Tibial nerve (tissue), 4 donors: ENCODE data around the gene NTNG1. TPM values are rescaled to one million over a fixed set of nuclear protein-coding genes. Genes with fewer than 3 reads are reported as not detected.

Experiments
- DNase-seq, 2 donors: peaks; one replicate each; pipeline ENCODE4 v3.0.0-alpha.2; 2019; ENCODE audit warnings: low spot score in 2 of 2
- H3K27ac ChIP-seq, 4 donors: fragments of 200-600 bp; sonication (generic) in 3 of 4; one replicate each; pipeline ENCODE4 v1.5.1; 2017 to 2019; ENCODE audit warnings: mild to moderate bottlenecking in 1 of 4
- H3K27me3 ChIP-seq, 2 donors: fragments of 200-600 bp; sonication (generic) in 1 of 2; one replicate each; pipeline versions ENCODE4 v1.5.1 to v1.6.0; 2017 to 2019
- H3K36me3 ChIP-seq, 3 donors: fragments of 200-600 bp; sonication (generic); one replicate each; pipeline ENCODE4 v1.5.1; 2018 to 2019
- H3K4me1 ChIP-seq, 4 donors: fragments of 200-600 bp; sonication (generic) in 3 of 4; one replicate each; pipeline ENCODE4 v1.5.1; 2017 to 2019
- H3K4me3 ChIP-seq, 4 donors: fragments of 200-600 bp; sonication (generic) in 3 of 4; one replicate each; pipeline ENCODE4 v1.5.1; 2017 to 2019; ENCODE audit warnings: mild to moderate bottlenecking in 1 of 4, moderate library complexity in 1 of 4
- H3K9me3 ChIP-seq, 4 donors: fragments of 200-600 bp; sonication (generic) in 3 of 4; one replicate each; pipeline ENCODE4 v1.5.1; 2017 to 2019
- CTCF ChIP-seq, 5 experiments: fragments of 200-600 bp in 3 of 5; fragments of 450-650 bp in 2 of 5; sonication (generic) in 3 of 5; IDR thresholded peaks; one replicate each; pipeline ENCODE4 v1.5.1; 2016 to 2019; ENCODE audit warnings: antibody characterized with exemption in 5 of 5, mild to moderate bottlenecking in 3 of 5, moderate library complexity in 2 of 5
- EP300 ChIP-seq, 2 donors: sonication (generic); formaldehyde crosslinking; IDR thresholded peaks; one replicate each; pipeline ENCODE4 v1.6.1; 2017; ENCODE audit warnings: antibody characterized with exemption in 2 of 2, mild to moderate bottlenecking in 1 of 2
- POLR2A ChIP-seq, 2 donors: fragments of 450-650 bp; IDR thresholded peaks; one replicate each; pipeline ENCODE4 v1.6.1; 2017; ENCODE audit warnings: antibody characterized with exemption in 2 of 2, mild to moderate bottlenecking in 2 of 2, moderate library complexity in 2 of 2
- WGBS, 2 donors: methylation state at CpG; one replicate each; pipeline ENCODE4 v1.1.5; 2018; 5-methylcytosine and 5-hydroxymethylcytosine counted together
- total RNA-seq, 4 donors: library from RNA; depleted of rRNA; stranded (reverse); fragments of >200 nt; gene quantifications; one replicate each; pipeline ENCODE4 v1.1.0, GENCODE V29; 2016

Gene NTNG1
- total RNA-seq, 4 donors from 2014 or later, result 1.4 to 6.6 (median 3.9) TPM

GRCh38 chr1:107286125-107286524 is 145.3 kb downstream of the NTNG1 start:
- Histone ChIP-seq H3K36me3 (no peaks in the 10 kb centered on the region), H3K4me1 (no peaks in the 10 kb centered on the region), H3K4me3 (no peak overlapping the region), H3K9me3 (no peaks in the 10 kb centered on the region), H3K27ac (no peak overlapping the region), H3K27me3 (no peaks in the 10 kb centered on the region)
- 90 to 96% methylated on average over 4 of the region's 4 CpGs for WGBS, 2 donors
- DNase-seq, result no peak
- TF ChIP-seq POLR2A (IDR thresholded peaks at IDR 0.05) (no peak), CTCF (IDR thresholded peaks at IDR 0.05) (no peak), EP300 (IDR thresholded peaks at IDR 0.05) (no peak)

GRCh38 chr1:107291987-107292386 is 151.1 kb downstream of the NTNG1 start:
- Histone ChIP-seq H3K4me3 (no peak overlapping the region), H3K9me3 (no peaks in the 10 kb centered on the region), H3K36me3 (no peaks in the 10 kb centered on the region), H3K27me3 (no peaks in the 10 kb centered on the region), H3K27ac (no peak overlapping the region), H3K4me1 (no peaks in the 10 kb centered on the region)
- 85 to 86% methylated on average over 5 of the region's 5 CpGs for WGBS, 2 donors
- TF ChIP-seq CTCF (IDR thresholded peaks at IDR 0.05), result no peak
- no peak for TF ChIP-seq EP300 (IDR thresholded peaks at IDR 0.05)
- TF ChIP-seq POLR2A (IDR thresholded peaks at IDR 0.05), result no peak
- no peak for DNase-seq

- Histone ChIP-seq H3K27me3 (no peaks in the 10 kb centered on the region), H3K4me1 (no peaks in the 10 kb centered on the region), H3K36me3 (no peaks in the 10 kb centered on the region), H3K9me3 (no peaks in the 10 kb centered on the region), H3K4me3 (no peak overlapping the region), H3K27ac (no peak overlapping the region)
- WGBS, 2 donors, result 81 to 83% methylated on average over 6 of the region's 6 CpGs
- no peak for TF ChIP-seq CTCF (IDR thresholded peaks at IDR 0.05)
- no peak for TF ChIP-seq POLR2A (IDR thresholded peaks at IDR 0.05)
- no peak for TF ChIP-seq EP300 (IDR thresholded peaks at IDR 0.05)
- DNase-seq, result no peak
Measured at GRCh38 chr1:107293901-107294613, 153.2 kb downstream of the NTNG1 start.

- 67 to 75% methylated on average over 1 of the region's 1 CpG for WGBS, 2 donors
- Histone ChIP-seq H3K4me1 (no peaks in the 10 kb centered on the region), H3K4me3 (no peak overlapping the region), H3K27ac (no peak overlapping the region), H3K27me3 (no peaks in the 10 kb centered on the region), H3K9me3 (no peaks in the 10 kb centered on the region), H3K36me3 (no peaks in the 10 kb centered on the region)
- DNase-seq, result no peak
- TF ChIP-seq EP300 (IDR thresholded peaks at IDR 0.05) (no peak), POLR2A (IDR thresholded peaks at IDR 0.05) (no peak), CTCF (IDR thresholded peaks at IDR 0.05) (no peak)
Measured at GRCh38 chr1:107294686-107295085, 153.8 kb downstream of the NTNG1 start.

GRCh38 chr1:107297681-107298080 is 156.8 kb downstream of the NTNG1 start:
- no peak overlapping the region for H3K4me3 ChIP-seq
- no peaks in the 10 kb centered on the region for H3K36me3 ChIP-seq
- no peaks in the 10 kb centered on the region for H3K9me3 ChIP-seq
- no peaks in the 10 kb centered on the region for H3K27me3 ChIP-seq
- no peak for TF ChIP-seq POLR2A (IDR thresholded peaks at IDR 0.05)
- TF ChIP-seq EP300 (IDR thresholded peaks at IDR 0.05), result no peak
- TF ChIP-seq CTCF (IDR thresholded peaks at IDR 0.05), result no peak
- no peak overlapping the region for H3K27ac ChIP-seq
- WGBS, 2 donors, result 71 to 81% methylated on average over 1 of the region's 1 CpG
- DNase-seq, result no peak
- H3K4me1 ChIP-seq, result no peaks in the 10 kb centered on the region
